Mucosa of gallbladder (tissue), 1 donor: ENCODE data around the gene MRPL53. TPM values are rescaled to one million over a fixed set of nuclear protein-coding genes. Genes with fewer than 3 reads are reported as not detected.

Experiments
- DNase-seq: peaks from one replicate; pipeline ENCODE4 v3.0.0-alpha.2; 2020; ENCODE audit warnings: low spot score
- total RNA-seq: library from RNA; stranded (reverse); gene quantifications from one replicate; pipeline ENCODE4 v1.2.1, GENCODE V29; 2021
- donor health status: DM: no; HTN: no; CAD: no.

The MRPL53 gene
- 80.9 TPM for total RNA-seq

- DNase-seq = peak; percentile 95
Measured at GRCh38 chr2:74472086-74472944, at the start of gene MRPL53. TSS of gene MRPL53 (minus strand) at chr2:74472680. CDS start at chr2:74472660, 20 bp downstream.

GRCh38 chr2:74516650-74517049, 44.2 kb upstream of the MRPL53 start:
- no peak for DNase-seq

GRCh38 chr2:74515981-74516633, 43.6 kb upstream of the MRPL53 start:
- peak; percentile 67 for DNase-seq

- no peak for DNase-seq
Measured at GRCh38 chr2:74515271-74515980, 42.9 kb upstream of the MRPL53 start.

GRCh38 chr2:74514368-74515270, 42.1 kb upstream of the MRPL53 start, which contains the start of gene TLX2:
TSS of gene TLX2 (plus strand) at chr2:74514450. CDS start at chr2:74514807, 357 bp downstream.
- no peak for DNase-seq

- DNase-seq = no peak
Measured at GRCh38 chr2:74513605-74514367, 41.3 kb upstream of the MRPL53 start.

GRCh38 chr2:74512744-74513604, 40.5 kb upstream of the MRPL53 start:
- no peak for DNase-seq

GRCh38 chr2:74511104-74511989, 38.9 kb upstream of the MRPL53 start:
- DNase-seq = no peak

- DNase-seq = no peak
Measured at GRCh38 chr2:74510272-74510671, 37.8 kb upstream of the MRPL53 start.

- no peak for DNase-seq
Measured at GRCh38 chr2:74507926-74508520, 35.5 kb upstream of the MRPL53 start.

GRCh38 chr2:74507145-74507925, 34.9 kb upstream of the MRPL53 start, which contains the start of gene PCGF1:
TSS of gene PCGF1 (minus strand) at chr2:74507695. CDS start at chr2:74507668, 27 bp downstream.
- peak; percentile 99 for DNase-seq

- DNase-seq = no peak
Measured at GRCh38 chr2:74505448-74506246, 33.2 kb upstream of the MRPL53 start.

GRCh38 chr2:74504591-74504990, 32.1 kb upstream of the MRPL53 start:
- DNase-seq = no peak

GRCh38 chr2:74503506-74504475, 31.3 kb upstream of the MRPL53 start:
- no peak for DNase-seq
